GM23338 (cell line): ENCODE measurements around the gene GOLM1. TPM values are rescaled to one million over a fixed set of nuclear protein-coding genes. Genes with fewer than 3 reads are reported as not detected.
A peak's percentile ranks its signal among the peaks of the same experiment; 100 is the strongest.

Experiments used
- ATAC-seq: fragments of 200-7000 bp; cut with Tn5 transposase; 3 replicates; pipeline ENCODE4 v1.9.1; 2020
- DNase-seq: peaks from one replicate; pipeline ENCODE4 v3.0.0-alpha.2; 2015; ENCODE audit warnings: low spot score
- H2AFZ ChIP-seq: fragments of 200-600 bp; sonication (generic); 2 replicates; pipeline ENCODE4 v1.8.0; 2016; ENCODE audit warnings: antibody characterized with exemption, mild to moderate bottlenecking, moderate library complexity
- H3F3A ChIP-seq: fragments of 200-600 bp; sonication (generic); replicated peaks from 2 replicates; pipeline ENCODE4 v1.8.0; 2017; ENCODE audit warnings: antibody characterized with exemption, mixed run types, low read depth
- H3K27ac ChIP-seq: fragments of 200-600 bp; sonication (generic); 2 replicates; pipeline ENCODE4 v1.6.1; 2016; ENCODE audit warnings: low read depth
- H3K27me3 ChIP-seq: fragments of 200-600 bp; sonication (generic); 2 replicates; pipeline ENCODE4 v1.8.0; 2016; ENCODE audit warnings: mild to moderate bottlenecking, mixed run types, moderate library complexity; ENCODE audit not compliant: insufficient read depth
- H3K36me3 ChIP-seq: fragments of 200-600 bp; sonication (generic); 2 replicates; pipeline ENCODE4 v1.8.0; 2016; ENCODE audit warnings: mild to moderate bottlenecking; ENCODE audit not compliant: insufficient read depth
- H3K4me1 ChIP-seq: fragments of 200-600 bp; sonication (generic); 2 replicates; pipeline ENCODE4 v1.8.0; 2016; ENCODE audit warnings: mild to moderate bottlenecking, moderate library complexity; ENCODE audit not compliant: insufficient read depth
- H3K4me2 ChIP-seq: fragments of 200-600 bp; sonication (generic); 2 replicates; pipeline ENCODE4 v1.7.1; 2017; ENCODE audit warnings: mixed run types
- H3K4me3 ChIP-seq: fragments of 200-600 bp; sonication (generic); 2 replicates; pipeline ENCODE4 v1.6.1; 2016; ENCODE audit warnings: mixed run types
- H3K79me2 ChIP-seq: fragments of 200-600 bp; sonication (generic); replicated peaks from 2 replicates; pipeline ENCODE4 v1.8.0; 2017; ENCODE audit warnings: mild to moderate bottlenecking; ENCODE audit not compliant: insufficient read depth
- H3K9me2 ChIP-seq: fragments of 200-600 bp; sonication (generic); 2 replicates; pipeline ENCODE4 v1.8.0; 2017; ENCODE audit not compliant: insufficient read depth
- H4K20me1 ChIP-seq: fragments of 200-600 bp; sonication (generic); replicated peaks from 2 replicates; pipeline ENCODE4 v1.8.0; 2017; ENCODE audit warnings: mild to moderate bottlenecking; ENCODE audit not compliant: insufficient read depth
- H3K27ac Mint-ChIP-seq: 2 replicates; pipeline ENCODE4 v1.8.0; 2020; ENCODE audit warnings: inconsistent platforms, mild to moderate bottlenecking, moderate library complexity, mixed read lengths
- H3K27me3 Mint-ChIP-seq: 3 replicates; pipeline ENCODE4 v1.8.0; 2022; ENCODE audit warnings: low read depth, mild to moderate bottlenecking, moderate library complexity, mixed read lengths, inconsistent platforms; ENCODE audit not compliant: insufficient read depth, poor library complexity
- H3K36me3 Mint-ChIP-seq: 3 replicates; pipeline ENCODE4 v1.8.0; 2021; ENCODE audit warnings: low read depth, mild to moderate bottlenecking, inconsistent platforms, moderate library complexity, mixed read lengths
- H3K4me1 Mint-ChIP-seq: 3 replicates; pipeline ENCODE4 v1.8.0; 2020; ENCODE audit warnings: mild to moderate bottlenecking, inconsistent platforms, mixed read lengths
- H3K4me3 Mint-ChIP-seq: 3 replicates; pipeline ENCODE4 v1.8.0; 2021; ENCODE audit warnings: moderate library complexity, mild to moderate bottlenecking, inconsistent platforms, mixed read lengths
- H3K9me3 Mint-ChIP-seq: 3 replicates; pipeline ENCODE4 v1.8.0; 2020; ENCODE audit warnings: moderate library complexity, mild to moderate bottlenecking, inconsistent platforms, mixed read lengths
- CREB1 ChIP-seq: fragments of 250-450 bp; sonication (Bioruptor Pico); IDR thresholded peaks from 2 replicates; pipeline ENCODE4 v1.5.0; 2020; ENCODE audit warnings: low read depth, mild to moderate bottlenecking, moderate library complexity
- EZH2phosphoT487 ChIP-seq: fragments of 200-600 bp; sonication (generic); IDR thresholded peaks from one replicate; pipeline ENCODE4 v1.8.1; 2018; ENCODE audit warnings: antibody characterized with exemption; ENCODE audit not compliant: unreplicated experiment
- JUNB ChIP-seq: IDR thresholded peaks from one replicate; pipeline ENCODE4 v1.6.1; 2016; ENCODE audit warnings: antibody characterized with exemption; ENCODE audit not compliant: unreplicated experiment
- NANOG ChIP-seq: IDR thresholded peaks from 2 replicates; pipeline ENCODE4 v1.6.1; 2016; ENCODE audit warnings: antibody characterized with exemption, borderline replicate concordance
- ZNF114 ChIP-seq: fragments of 250-450 bp; sonication (Bioruptor Pico); IDR thresholded peaks from 2 replicates; pipeline ENCODE4 v1.5.0; 2020; ENCODE audit warnings: mild to moderate bottlenecking, moderate library complexity
- ZNF331 ChIP-seq: fragments of 250-450 bp; sonication (Bioruptor Pico); IDR thresholded peaks from 2 replicates; pipeline ENCODE4 v1.5.0; 2020; ENCODE audit warnings: low read depth, mild to moderate bottlenecking, moderate library complexity
- polyA plus RNA-seq: library from polyadenylated mRNA; unstranded; fragments of >200 nt; fragmentation: Nextera tagmentation; extraction: Ambion mirVana; gene quantifications from 2 replicates; pipeline ENCODE4 v1.2.1, GENCODE V29; 2016
- total RNA-seq: library from RNA; depleted of rRNA; stranded (reverse); fragments of >200 nt; shearing (Covaris generic); gene quantifications from 2 replicates; pipeline ENCODE4 v1.2.3, GENCODE V29; 2014
- TF ChIP-seq, protein P1 (sequence below), 2 experiments: fragments of 200-600 bp in 1 of 2; sonication (generic) in 1 of 2; conservative IDR thresholded peaks; 2 replicates each; pipeline versions ENCODE4 v1.5.1 to v1.6.1; 2016 to 2017; ENCODE audit warnings: antibody characterized with exemption in 2 of 2, low read depth in 2 of 2, mild to moderate bottlenecking in 2 of 2, moderate library complexity in 1 of 2
- TF ChIP-seq, protein P2 (sequence below): IDR thresholded peaks from one replicate; pipeline ENCODE4 v1.6.1; 2018; ENCODE audit warnings: antibody characterized with exemption; ENCODE audit not compliant: unreplicated experiment
- TF ChIP-seq, protein P3 (sequence below): IDR thresholded peaks from 2 replicates; pipeline ENCODE4 v1.6.1; 2016; ENCODE audit warnings: antibody characterized with exemption

The GOLM1 gene
- total and polyA plus RNA-seq, 2 experiments from 2014 or later, result 58.3 to 92.4 TPM

DNA sequence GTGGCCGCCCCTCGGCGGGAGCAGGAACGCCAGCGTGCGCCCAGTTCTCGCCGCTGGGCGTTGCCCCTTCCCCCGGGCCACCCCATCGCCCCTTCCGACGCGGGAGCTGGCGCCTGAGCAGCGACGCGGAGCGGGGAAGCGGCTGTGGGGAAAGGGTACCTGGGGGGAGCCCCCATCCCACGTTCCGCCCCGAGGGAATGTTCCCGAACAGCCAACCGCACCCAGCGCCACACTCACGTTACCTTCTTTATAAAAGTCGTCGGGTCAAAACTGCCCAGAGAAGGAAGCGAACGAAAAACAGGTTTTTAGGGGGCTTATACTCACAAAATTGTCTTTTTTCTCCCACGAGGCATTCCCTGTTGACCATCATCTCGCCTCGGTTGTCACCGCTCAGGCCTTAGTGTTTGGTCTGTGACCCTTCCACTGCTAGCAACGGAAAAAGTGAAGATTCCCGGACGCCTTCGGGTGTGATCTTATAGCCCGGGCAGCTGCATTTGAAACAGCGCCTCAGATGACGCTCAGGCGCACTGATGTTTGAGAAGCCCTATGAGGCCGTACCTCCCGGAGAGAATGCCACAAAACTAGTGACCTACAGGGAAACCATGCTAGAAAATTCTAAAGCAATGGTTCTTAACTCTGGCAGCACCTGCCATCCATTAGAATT is 475 bp upstream of the GOLM1 start:
- Mint-ChIP-seq H3K36me3 (no peaks in the 10 kb centered on the region), H3K4me1 (peaks cover 33% of the 10 kb centered on the region), H3K4me3 (peak overlapping the region; percentile 80), H3K27me3 (peaks cover 13% of the 10 kb centered on the region), H3K27ac (peak overlapping the region; percentile 57), H3K9me3 (no peaks in the 10 kb centered on the region)
- Histone ChIP-seq H3K27me3 (peaks cover 31% of the 10 kb centered on the region), H3F3A (peaks cover 8% of the 10 kb centered on the region; the same call in 1 of the 2 replicates), H3K4me2 (peak overlapping the region; percentile 86), H3K4me1 (peaks cover 33% of the 10 kb centered on the region), H3K9me2 (no peaks in the 10 kb centered on the region; the same call in 1 of the 2 replicates), H2AFZ (peak overlapping the region; percentile 100), H3K4me3 (peak overlapping the region; percentile 95), H3K36me3 (no peaks in the 10 kb centered on the region), H3K79me2 (peaks cover 41% of the 10 kb centered on the region), H4K20me1 (no peaks in the 10 kb centered on the region; the same call in 1 of the 2 replicates), H3K27ac (no peak overlapping the region)
- TF ChIP-seq NANOG (no peak), CREB1 (CRISPR knock-in tag) (peak; percentile 39; the same call in 1 of the 2 replicates)
- TF ChIP-seq, protein P1, sequence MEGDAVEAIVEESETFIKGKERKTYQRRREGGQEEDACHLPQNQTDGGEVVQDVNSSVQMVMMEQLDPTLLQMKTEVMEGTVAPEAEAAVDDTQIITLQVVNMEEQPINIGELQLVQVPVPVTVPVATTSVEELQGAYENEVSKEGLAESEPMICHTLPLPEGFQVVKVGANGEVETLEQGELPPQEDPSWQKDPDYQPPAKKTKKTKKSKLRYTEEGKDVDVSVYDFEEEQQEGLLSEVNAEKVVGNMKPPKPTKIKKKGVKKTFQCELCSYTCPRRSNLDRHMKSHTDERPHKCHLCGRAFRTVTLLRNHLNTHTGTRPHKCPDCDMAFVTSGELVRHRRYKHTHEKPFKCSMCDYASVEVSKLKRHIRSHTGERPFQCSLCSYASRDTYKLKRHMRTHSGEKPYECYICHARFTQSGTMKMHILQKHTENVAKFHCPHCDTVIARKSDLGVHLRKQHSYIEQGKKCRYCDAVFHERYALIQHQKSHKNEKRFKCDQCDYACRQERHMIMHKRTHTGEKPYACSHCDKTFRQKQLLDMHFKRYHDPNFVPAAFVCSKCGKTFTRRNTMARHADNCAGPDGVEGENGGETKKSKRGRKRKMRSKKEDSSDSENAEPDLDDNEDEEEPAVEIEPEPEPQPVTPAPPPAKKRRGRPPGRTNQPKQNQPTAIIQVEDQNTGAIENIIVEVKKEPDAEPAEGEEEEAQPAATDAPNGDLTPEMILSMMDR (conservative IDR thresholded peaks at IDR 0.05; ENCODE audit: low read depth in 2 of 2), result peak in 1 of 2 experiments; percentile 18; a peak in 2 of 4 replicates
- ATAC-seq, result peak; percentile 52
- DNase-seq, result peak; percentile 71

DNA sequence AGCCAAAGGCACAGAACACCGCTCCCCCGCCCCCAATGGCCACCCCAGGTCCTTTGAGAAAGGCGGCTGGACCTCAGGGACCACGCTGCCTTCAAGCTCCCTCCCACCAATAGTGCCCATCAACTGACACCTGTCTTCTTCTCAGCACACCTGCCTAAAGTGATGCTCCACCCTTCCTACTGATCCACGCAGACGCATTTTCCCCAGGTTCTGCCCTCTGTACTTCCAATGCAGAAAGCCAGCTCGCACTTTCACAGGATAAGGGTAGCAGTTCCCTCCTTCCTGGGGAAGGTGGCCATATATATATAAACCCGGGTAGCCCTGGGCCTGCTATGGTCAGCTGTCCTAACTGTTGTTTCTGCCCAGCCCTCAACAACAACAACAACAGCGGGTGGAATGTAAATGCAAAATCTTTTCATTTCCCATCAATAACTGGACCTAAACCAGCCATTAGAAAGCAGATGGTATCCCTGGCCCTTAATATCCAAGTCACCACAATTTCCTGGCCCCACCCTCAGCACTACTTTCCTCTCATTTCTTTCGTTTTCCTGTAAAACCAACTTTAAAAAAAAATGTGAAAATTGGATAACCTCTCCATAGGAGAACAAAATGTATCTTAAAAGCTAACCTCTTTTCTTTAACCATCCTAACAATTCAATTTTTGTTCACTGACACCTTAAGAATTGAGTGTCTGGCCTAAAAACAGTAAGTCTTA is 1.7 kb downstream of the GOLM1 start:
- H3K4me3 ChIP-seq, result peak overlapping the region; percentile 95
- TF ChIP-seq ZNF331 (CRISPR knock-in tag) (no peak), EZH2phosphoT487 (no peak), JUNB (no peak), ZNF114 (no peak), CREB1 (CRISPR knock-in tag) (no peak)
- TF ChIP-seq, protein P2, sequence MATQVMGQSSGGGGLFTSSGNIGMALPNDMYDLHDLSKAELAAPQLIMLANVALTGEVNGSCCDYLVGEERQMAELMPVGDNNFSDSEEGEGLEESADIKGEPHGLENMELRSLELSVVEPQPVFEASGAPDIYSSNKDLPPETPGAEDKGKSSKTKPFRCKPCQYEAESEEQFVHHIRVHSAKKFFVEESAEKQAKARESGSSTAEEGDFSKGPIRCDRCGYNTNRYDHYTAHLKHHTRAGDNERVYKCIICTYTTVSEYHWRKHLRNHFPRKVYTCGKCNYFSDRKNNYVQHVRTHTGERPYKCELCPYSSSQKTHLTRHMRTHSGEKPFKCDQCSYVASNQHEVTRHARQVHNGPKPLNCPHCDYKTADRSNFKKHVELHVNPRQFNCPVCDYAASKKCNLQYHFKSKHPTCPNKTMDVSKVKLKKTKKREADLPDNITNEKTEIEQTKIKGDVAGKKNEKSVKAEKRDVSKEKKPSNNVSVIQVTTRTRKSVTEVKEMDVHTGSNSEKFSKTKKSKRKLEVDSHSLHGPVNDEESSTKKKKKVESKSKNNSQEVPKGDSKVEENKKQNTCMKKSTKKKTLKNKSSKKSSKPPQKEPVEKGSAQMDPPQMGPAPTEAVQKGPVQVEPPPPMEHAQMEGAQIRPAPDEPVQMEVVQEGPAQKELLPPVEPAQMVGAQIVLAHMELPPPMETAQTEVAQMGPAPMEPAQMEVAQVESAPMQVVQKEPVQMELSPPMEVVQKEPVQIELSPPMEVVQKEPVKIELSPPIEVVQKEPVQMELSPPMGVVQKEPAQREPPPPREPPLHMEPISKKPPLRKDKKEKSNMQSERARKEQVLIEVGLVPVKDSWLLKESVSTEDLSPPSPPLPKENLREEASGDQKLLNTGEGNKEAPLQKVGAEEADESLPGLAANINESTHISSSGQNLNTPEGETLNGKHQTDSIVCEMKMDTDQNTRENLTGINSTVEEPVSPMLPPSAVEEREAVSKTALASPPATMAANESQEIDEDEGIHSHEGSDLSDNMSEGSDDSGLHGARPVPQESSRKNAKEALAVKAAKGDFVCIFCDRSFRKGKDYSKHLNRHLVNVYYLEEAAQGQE, result no peak
- TF ChIP-seq, protein P3, sequence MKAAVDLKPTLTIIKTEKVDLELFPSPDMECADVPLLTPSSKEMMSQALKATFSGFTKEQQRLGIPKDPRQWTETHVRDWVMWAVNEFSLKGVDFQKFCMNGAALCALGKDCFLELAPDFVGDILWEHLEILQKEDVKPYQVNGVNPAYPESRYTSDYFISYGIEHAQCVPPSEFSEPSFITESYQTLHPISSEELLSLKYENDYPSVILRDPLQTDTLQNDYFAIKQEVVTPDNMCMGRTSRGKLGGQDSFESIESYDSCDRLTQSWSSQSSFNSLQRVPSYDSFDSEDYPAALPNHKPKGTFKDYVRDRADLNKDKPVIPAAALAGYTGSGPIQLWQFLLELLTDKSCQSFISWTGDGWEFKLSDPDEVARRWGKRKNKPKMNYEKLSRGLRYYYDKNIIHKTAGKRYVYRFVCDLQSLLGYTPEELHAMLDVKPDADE, result no peak
- TF ChIP-seq, protein P1 (conservative IDR thresholded peaks at IDR 0.05; ENCODE audit: low read depth in 2 of 2), result no peak

More for the DNA sequence above, 1.7 kb downstream of the GOLM1 start:
- H2AFZ ChIP-seq, result no peak overlapping the region
- Mint-ChIP-seq H3K27me3 (peaks cover 15% of the 10 kb centered on the region), H3K4me1 (peaks cover 37% of the 10 kb centered on the region), H3K9me3 (no peaks in the 10 kb centered on the region), H3K4me3 (peak overlapping the region; percentile 77), H3K36me3 (peaks cover 3% of the 10 kb centered on the region; the same call in 2 of the 3 replicates), H3K27ac (no peak overlapping the region)
- H3K4me1 ChIP-seq, result peaks cover 33% of the 10 kb centered on the region
- H3K36me3 ChIP-seq, result no peaks in the 10 kb centered on the region
- H3F3A ChIP-seq, result peaks cover 8% of the 10 kb centered on the region; the same call in 1 of the 2 replicates
- H3K27me3 ChIP-seq, result peaks cover 31% of the 10 kb centered on the region
- H4K20me1 ChIP-seq, result no peaks in the 10 kb centered on the region; the same call in none of the 2 replicates
- DNase-seq, result peak; percentile 30
- ATAC-seq, result no peak
- H3K4me2 ChIP-seq, result peak overlapping the region; percentile 96
- peaks cover 63% of the 10 kb centered on the region for H3K79me2 ChIP-seq
- no peaks in the 10 kb centered on the region; the same call in 1 of the 2 replicates for H3K9me2 ChIP-seq
- H3K27ac ChIP-seq, result no peak overlapping the region
